ENCODE results near the gene HS6ST1.
"Not testable (repeated sequence)": the region's sequence is repeated elsewhere in the genome, so short reads cannot be mapped to it uniquely, and the experiment has no call there.

Gene HS6ST1

GRCh38 chr2:128266463-128266862 is 52.2 kb downstream of the HS6ST1 start:
- DNase-seq = not testable (repeated sequence)

GRCh38 chr2:128265608-128265993 is 53.1 kb downstream of the HS6ST1 start:
- DNase-seq = not testable (repeated sequence)

GRCh38 chr2:128264881-128265607 is 53.6 kb downstream of the HS6ST1 start:
- no peak for DNase-seq

GRCh38 chr2:128263902-128264331 is 54.8 kb downstream of the HS6ST1 start:
- DNase-seq = no peak

- DNase-seq = no peak
Measured at GRCh38 chr2:128262315-128263253, 56.1 kb downstream of the HS6ST1 start.

- DNase-seq = no peak
Measured at GRCh38 chr2:128261245-128262128, 57.2 kb downstream of the HS6ST1 start.

GRCh38 chr2:128260239-128261138 is 58.2 kb downstream of the HS6ST1 start:
- no peak for DNase-seq

- DNase-seq = no peak
Measured at GRCh38 chr2:128259585-128259984, 59.1 kb downstream of the HS6ST1 start.

GRCh38 chr2:128258218-128258617 is 60.5 kb downstream of the HS6ST1 start:
- DNase-seq = no peak

- DNase-seq = no peak
Measured at GRCh38 chr2:128252501-128252900, 66.2 kb downstream of the HS6ST1 start.

- not testable (repeated sequence) for DNase-seq
Measured at GRCh38 chr2:128252086-128252485, 66.6 kb downstream of the HS6ST1 start.

GRCh38 chr2:128250229-128251025 is 68.2 kb downstream of the HS6ST1 start:
- no peak for DNase-seq

- DNase-seq = no peak
Measured at GRCh38 chr2:128249555-128249954, 69.1 kb downstream of the HS6ST1 start.

- no peak for DNase-seq
Measured at GRCh38 chr2:128245813-128246212, 72.9 kb downstream of the HS6ST1 start.

- no peak for DNase-seq
Measured at GRCh38 chr2:128241896-128242295, 76.8 kb downstream of the HS6ST1 start.

GRCh38 chr2:128237911-128238697 is 80.6 kb downstream of the HS6ST1 start:
- no peak for DNase-seq

GRCh38 chr2:128237081-128237534 is 81.6 kb downstream of the HS6ST1 start:
- DNase-seq = no peak

GRCh38 chr2:128236491-128237035 is 82.1 kb downstream of the HS6ST1 start:
- no peak for DNase-seq

- no peak for DNase-seq
Measured at GRCh38 chr2:128235581-128235980, 83.1 kb downstream of the HS6ST1 start.

GRCh38 chr2:128234613-128235012 is 84.1 kb downstream of the HS6ST1 start:
- DNase-seq = no peak

Measured in NCI-H1417 treated with DMSO at 0.1 percent for 48 hours (cell line).